Activated naive CD4-positive, alpha-beta T cell treated with anti-CD3 and anti-CD28 coated beads, Interleukin-2, amount 50 U/mL, for 24 hours (primary cell): ENCODE data around the gene PINK1.

Source experiments
- H3K27ac Mint-ChIP-seq: one replicate; pipeline ENCODE4 v1.8.0; 2021; ENCODE audit warnings: mild to moderate bottlenecking, mixed read lengths
- H3K27me3 Mint-ChIP-seq: one replicate; pipeline ENCODE4 v1.8.0; 2021; ENCODE audit warnings: mixed read lengths
- H3K36me3 Mint-ChIP-seq: one replicate; pipeline ENCODE4 v1.8.0; 2021; ENCODE audit warnings: mixed read lengths
- H3K4me1 Mint-ChIP-seq: one replicate; pipeline ENCODE4 v1.8.0; 2021; ENCODE audit warnings: mixed read lengths
- H3K4me3 Mint-ChIP-seq: one replicate; pipeline ENCODE4 v1.8.0; 2021; ENCODE audit warnings: mild to moderate bottlenecking, mixed read lengths
- H3K9me3 Mint-ChIP-seq: one replicate; pipeline ENCODE4 v1.8.0; 2021; ENCODE audit warnings: mixed read lengths

The PINK1 gene

GRCh38 chr1:20696397-20697333, 63.4 kb downstream of the PINK1 start:
- no peaks in the 10 kb centered on the region for H3K27me3 Mint-ChIP-seq
- no peaks in the 10 kb centered on the region for H3K9me3 Mint-ChIP-seq
- H3K4me3 Mint-ChIP-seq, result peak overlapping the region; percentile 87
- H3K4me1 Mint-ChIP-seq, result peaks cover 4% of the 10 kb centered on the region
- H3K36me3 Mint-ChIP-seq, result no peaks in the 10 kb centered on the region
- H3K27ac Mint-ChIP-seq, result no peak overlapping the region

DNA sequence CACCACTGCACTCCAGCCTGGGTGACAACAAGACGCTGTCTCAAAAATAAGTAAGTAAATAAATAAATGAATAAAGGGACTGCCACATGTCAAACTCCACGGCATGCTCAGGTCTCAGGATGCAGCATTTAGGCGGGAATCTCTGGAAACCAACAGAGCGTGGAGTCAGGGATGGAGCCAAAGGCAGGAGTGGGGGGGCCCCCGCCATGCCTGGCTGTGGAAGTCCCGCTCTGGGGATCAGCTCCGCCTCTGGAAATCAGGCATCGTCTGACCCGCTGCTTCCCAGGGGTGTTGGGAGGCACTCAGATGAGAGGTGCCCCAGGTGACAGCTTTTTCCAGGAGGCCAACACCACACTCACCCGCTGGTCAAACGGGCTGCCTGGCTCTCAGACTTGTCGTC, 64.3 kb downstream of the PINK1 start:
- H3K4me1 Mint-ChIP-seq, result peaks cover 4% of the 10 kb centered on the region
- no peak overlapping the region for H3K4me3 Mint-ChIP-seq
- no peaks in the 10 kb centered on the region for H3K36me3 Mint-ChIP-seq
- no peaks in the 10 kb centered on the region for H3K9me3 Mint-ChIP-seq
- no peaks in the 10 kb centered on the region for H3K27me3 Mint-ChIP-seq
- no peak overlapping the region for H3K27ac Mint-ChIP-seq

DNA sequence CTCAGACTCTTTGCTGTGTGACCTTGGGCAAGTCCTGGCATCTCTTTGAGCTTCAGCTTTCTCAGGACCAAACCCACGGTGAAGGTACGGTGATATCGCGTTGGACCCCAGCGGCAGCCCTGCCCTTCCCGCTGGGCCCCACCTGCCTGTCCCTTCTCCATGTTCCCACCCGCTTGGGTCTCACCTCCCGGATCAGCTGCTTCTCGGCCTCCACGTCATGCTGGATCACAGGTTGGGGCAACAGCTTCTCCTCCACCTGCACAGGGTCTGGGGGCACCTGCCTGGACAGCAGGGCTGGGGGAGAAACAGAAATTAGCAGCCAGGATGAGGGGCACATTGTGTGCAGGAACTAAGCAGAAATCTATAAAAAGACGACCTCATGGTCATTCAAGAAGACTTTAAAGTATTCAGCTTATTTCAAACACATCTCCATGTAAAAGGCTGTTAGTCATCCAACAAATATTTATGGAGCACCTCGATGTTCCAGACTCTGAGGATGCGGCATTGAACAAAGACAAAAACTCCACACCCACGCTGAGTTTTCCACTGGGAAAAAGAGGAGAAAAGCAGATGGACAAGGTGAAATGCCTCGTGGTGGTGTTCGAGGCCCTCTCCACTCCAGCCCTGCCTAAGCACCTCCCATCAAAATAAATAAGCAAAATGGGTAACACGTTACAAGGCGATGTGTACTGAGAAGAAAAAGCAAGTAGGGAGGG, 65.1 kb downstream of the PINK1 start:
- H3K4me3 Mint-ChIP-seq, result no peak overlapping the region
- H3K9me3 Mint-ChIP-seq, result no peaks in the 10 kb centered on the region
- H3K27ac Mint-ChIP-seq, result no peak overlapping the region
- no peaks in the 10 kb centered on the region for H3K36me3 Mint-ChIP-seq
- peaks cover 4% of the 10 kb centered on the region for H3K4me1 Mint-ChIP-seq
- no peaks in the 10 kb centered on the region for H3K27me3 Mint-ChIP-seq

DNA sequence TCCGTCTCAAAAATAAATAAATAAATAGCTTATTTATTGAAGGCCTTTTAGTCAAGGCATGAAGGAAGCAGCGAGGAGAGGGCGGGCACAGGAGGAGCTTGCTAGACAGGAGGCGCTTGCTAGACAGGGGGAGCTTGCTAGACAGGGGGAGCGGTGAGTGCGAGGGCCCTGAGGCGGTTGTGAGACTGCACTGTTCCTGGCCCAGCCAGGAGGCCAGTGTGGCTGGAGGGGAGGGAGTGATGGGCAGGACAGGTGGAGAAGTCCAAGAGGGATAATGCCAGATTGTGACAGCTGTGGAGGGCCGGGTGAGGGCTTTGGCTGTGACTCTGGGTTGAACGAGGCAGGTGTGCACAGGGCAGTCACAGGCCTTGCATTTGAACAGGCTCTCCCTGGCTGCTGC, 66.3 kb downstream of the PINK1 start:
- Mint-ChIP-seq H3K36me3 (no peaks in the 10 kb centered on the region), H3K4me3 (no peak overlapping the region), H3K27ac (no peak overlapping the region), H3K9me3 (no peaks in the 10 kb centered on the region), H3K27me3 (no peaks in the 10 kb centered on the region), H3K4me1 (peaks cover 4% of the 10 kb centered on the region)

DNA sequence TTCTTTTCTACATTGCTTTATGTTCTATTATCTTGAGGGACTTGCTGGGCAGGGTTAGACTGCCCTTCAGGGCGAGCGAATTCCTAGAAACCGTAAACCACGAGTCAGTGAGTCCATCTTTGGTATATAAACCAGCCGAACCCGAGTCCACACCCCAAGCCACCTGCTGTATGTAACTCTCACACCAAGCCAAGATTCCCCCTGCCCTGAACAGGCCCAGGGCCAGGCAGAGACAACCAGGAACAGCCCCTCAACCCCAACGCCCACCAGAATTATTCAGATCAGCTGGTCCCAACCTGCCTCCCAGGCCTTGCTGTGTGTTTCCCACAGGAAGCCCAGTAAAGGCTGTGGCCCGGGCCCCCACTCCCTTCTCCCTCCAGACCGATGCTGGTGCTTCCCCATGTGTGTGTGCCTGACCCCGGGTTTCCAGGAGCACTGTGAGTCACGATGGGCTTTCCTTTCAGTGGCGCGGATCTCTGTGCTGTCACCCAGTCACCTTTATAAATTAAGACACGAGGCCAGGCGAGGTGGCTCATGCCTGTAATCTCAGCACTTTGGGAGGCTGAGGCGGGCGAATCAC, 67.5 kb downstream of the PINK1 start:
- peaks cover 4% of the 10 kb centered on the region for H3K4me1 Mint-ChIP-seq
- H3K4me3 Mint-ChIP-seq, result no peak overlapping the region
- no peaks in the 10 kb centered on the region for H3K36me3 Mint-ChIP-seq
- no peaks in the 10 kb centered on the region for H3K9me3 Mint-ChIP-seq
- no peak overlapping the region for H3K27ac Mint-ChIP-seq
- no peaks in the 10 kb centered on the region for H3K27me3 Mint-ChIP-seq
